DOHH2 (cell line): ENCODE results near the gene RAX2.

Source experiments
- EZH2phosphoT487 ChIP-seq: fragments of 200-600 bp; sonication (generic); IDR thresholded peaks from 2 replicates; pipeline ENCODE4 v1.6.1; 2017; ENCODE audit warnings: borderline replicate concordance, mild to moderate bottlenecking, antibody characterized with exemption, low read length, moderate library complexity, mixed read lengths
- TF ChIP-seq, protein P1 (sequence below): fragments of 200-600 bp; sonication (generic); IDR thresholded peaks from one replicate; pipeline ENCODE4 v1.5.1; 2014; ENCODE audit warnings: antibody characterized with exemption, mild to moderate bottlenecking, low read depth, low read length; ENCODE audit not compliant: poor library complexity, severe bottlenecking

DNA sequence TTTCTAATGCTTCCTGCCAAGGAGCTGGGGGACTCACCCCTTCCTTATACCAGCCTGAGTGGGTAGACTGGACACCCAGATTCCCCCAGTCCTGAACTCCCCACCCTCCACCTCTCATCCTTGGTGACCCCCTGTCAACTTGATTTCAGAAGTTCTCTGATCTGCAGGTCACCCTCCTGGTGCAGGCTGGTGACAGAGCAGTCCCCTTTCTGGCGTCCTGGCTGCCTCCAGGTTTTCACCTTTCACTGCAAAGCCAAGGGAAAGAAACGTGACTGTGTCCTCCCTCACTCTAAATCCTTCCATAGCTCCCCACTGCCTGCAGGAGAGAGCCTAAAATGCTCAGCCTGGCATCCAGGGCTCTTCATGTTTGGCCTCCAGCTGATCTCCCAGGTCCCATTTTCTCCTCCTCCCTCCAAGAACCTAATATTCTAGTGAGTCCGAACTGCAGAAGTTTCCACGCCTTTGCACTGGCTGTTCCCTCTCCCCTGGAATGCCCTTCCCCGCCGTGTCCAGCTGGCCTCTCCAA lies 18.2 kb upstream of the RAX2 start:
- no peak for TF ChIP-seq EZH2phosphoT487
- TF ChIP-seq, protein P1, sequence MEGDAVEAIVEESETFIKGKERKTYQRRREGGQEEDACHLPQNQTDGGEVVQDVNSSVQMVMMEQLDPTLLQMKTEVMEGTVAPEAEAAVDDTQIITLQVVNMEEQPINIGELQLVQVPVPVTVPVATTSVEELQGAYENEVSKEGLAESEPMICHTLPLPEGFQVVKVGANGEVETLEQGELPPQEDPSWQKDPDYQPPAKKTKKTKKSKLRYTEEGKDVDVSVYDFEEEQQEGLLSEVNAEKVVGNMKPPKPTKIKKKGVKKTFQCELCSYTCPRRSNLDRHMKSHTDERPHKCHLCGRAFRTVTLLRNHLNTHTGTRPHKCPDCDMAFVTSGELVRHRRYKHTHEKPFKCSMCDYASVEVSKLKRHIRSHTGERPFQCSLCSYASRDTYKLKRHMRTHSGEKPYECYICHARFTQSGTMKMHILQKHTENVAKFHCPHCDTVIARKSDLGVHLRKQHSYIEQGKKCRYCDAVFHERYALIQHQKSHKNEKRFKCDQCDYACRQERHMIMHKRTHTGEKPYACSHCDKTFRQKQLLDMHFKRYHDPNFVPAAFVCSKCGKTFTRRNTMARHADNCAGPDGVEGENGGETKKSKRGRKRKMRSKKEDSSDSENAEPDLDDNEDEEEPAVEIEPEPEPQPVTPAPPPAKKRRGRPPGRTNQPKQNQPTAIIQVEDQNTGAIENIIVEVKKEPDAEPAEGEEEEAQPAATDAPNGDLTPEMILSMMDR = no peak
